ENCODE measurements around the gene DESI2.

Gene DESI2

DNA sequence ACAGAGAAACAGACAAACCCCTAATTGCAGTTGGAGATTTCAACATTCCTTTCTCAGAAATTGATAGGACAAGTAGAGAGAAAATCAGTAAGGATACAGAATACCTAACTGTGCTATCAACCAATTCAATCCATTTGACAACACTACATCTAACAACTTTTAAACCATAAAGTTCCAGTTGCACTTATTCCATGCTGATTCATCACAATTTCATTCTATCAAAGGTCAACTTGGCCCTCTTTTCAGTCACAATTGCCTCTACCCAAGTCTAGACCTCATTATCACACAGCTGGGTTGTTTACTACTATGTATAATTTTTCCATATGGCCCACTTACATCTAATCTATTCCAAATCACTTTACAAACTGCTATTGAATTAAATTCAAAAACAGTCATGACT, 19.8 kb upstream of the DESI2 start:
- Histone ChIP-seq H3K4me1 (ENCODE audit: control insufficient read depth, insufficient read depth, low read depth, low read length) (no peaks in the 10 kb centered on the region), H3K27ac (ENCODE audit: low read length, poor library complexity, severe bottlenecking) (no peak overlapping the region), H2BK12ac (ENCODE audit: low read length in 2 of 2) (no peak overlapping the region), H2BK120ac (ENCODE audit: low read depth, low read length) (no peak overlapping the region), H2BK15ac (ENCODE audit: low read depth, poor library complexity, severe bottlenecking) (no peak overlapping the region), H3K4me2 (ENCODE audit: low read length, poor library complexity, severe bottlenecking) (no peak overlapping the region), H3K79me1 (replicated peaks; ENCODE audit: low read length, poor library complexity, severe bottlenecking) (no peaks in the 10 kb centered on the region), H3K9me3 (ENCODE audit: control insufficient read depth, low read length) (no peaks in the 10 kb centered on the region), H3K18ac (ENCODE audit: low read depth in 1 of 2, low read length in 2 of 2) (no peak overlapping the region), H3K23ac (ENCODE audit: low read length in 2 of 2) (no peak overlapping the region), H3K27me3 (ENCODE audit: control insufficient read depth in 1 of 2, insufficient read depth in 1 of 2, low read length in 2 of 2) (peaks cover 0 to 2% of the 10 kb centered on the region in 2 experiments), H3K4me3 (ENCODE audit: insufficient read depth in 1 of 2, low read depth in 1 of 2, low read length in 2 of 2) (no peak overlapping the region), H3K14ac (ENCODE audit: low read length in 2 of 2) (no peak overlapping the region), H2AFZ (ENCODE audit: low read depth, low read length) (no peak overlapping the region), H4K8ac (ENCODE audit: low read length) (no peak overlapping the region), H2BK5ac (ENCODE audit: low read depth, low read length, poor library complexity, severe bottlenecking) (no peak overlapping the region), H3K4ac (ENCODE audit: low read depth in 1 of 2, low read length in 2 of 2) (no peak overlapping the region), H3K36me3 (ENCODE audit: control insufficient read depth in 1 of 2, insufficient read depth in 2 of 2, low read depth in 1 of 2, low read length in 2 of 2) (no peaks in the 10 kb centered on the region), H4K91ac (ENCODE audit: low read length) (no peak overlapping the region), H3K9ac (ENCODE audit: low read length) (no peak overlapping the region), H2AK5ac (ENCODE audit: low read length, severe bottlenecking) (no peak overlapping the region)
- no peak for DNase-seq

DNA sequence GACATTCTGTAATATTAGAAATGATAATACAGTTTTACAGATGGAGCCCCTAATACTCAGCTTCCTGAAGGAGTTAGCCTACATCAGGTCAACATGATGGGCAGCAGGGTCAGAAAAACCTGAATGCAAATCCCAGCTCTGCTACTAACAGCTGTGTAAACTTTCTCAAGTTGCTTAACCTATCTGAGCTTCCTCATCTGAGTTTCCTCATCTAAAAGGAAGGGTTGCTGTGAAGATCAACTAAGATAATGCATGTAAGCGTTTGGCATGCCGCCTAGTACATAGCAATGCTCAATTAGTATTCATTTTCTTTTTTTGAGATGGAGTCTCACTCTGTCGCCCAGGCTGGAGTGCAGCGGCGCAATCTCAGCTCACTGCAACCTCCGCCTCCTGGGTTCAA, 18.4 kb upstream of the DESI2 start:
- Histone ChIP-seq H2BK15ac (ENCODE audit: low read depth, poor library complexity, severe bottlenecking) (no peak overlapping the region), H2AFZ (ENCODE audit: low read depth, low read length) (no peak overlapping the region), H2BK12ac (ENCODE audit: low read length in 2 of 2) (no peak overlapping the region), H4K8ac (ENCODE audit: low read length) (no peak overlapping the region), H3K23ac (ENCODE audit: low read length in 2 of 2) (no peak overlapping the region), H3K9me3 (ENCODE audit: control insufficient read depth, low read length) (no peaks in the 10 kb centered on the region), H3K4me1 (ENCODE audit: control insufficient read depth, insufficient read depth, low read depth, low read length) (no peaks in the 10 kb centered on the region), H3K27ac (ENCODE audit: low read length, poor library complexity, severe bottlenecking) (no peak overlapping the region), H3K4me2 (ENCODE audit: low read length, poor library complexity, severe bottlenecking) (no peak overlapping the region), H3K79me1 (replicated peaks; ENCODE audit: low read length, poor library complexity, severe bottlenecking) (no peaks in the 10 kb centered on the region), H2BK120ac (ENCODE audit: low read depth, low read length) (no peak overlapping the region), H2AK5ac (ENCODE audit: low read length, severe bottlenecking) (no peak overlapping the region), H4K91ac (ENCODE audit: low read length) (no peak overlapping the region), H3K4me3 (ENCODE audit: insufficient read depth in 1 of 2, low read depth in 1 of 2, low read length in 2 of 2) (no peak overlapping the region), H3K36me3 (ENCODE audit: control insufficient read depth in 1 of 2, insufficient read depth in 2 of 2, low read depth in 1 of 2, low read length in 2 of 2) (no peaks in the 10 kb centered on the region), H2BK5ac (ENCODE audit: low read depth, low read length, poor library complexity, severe bottlenecking) (no peak overlapping the region), H3K14ac (ENCODE audit: low read length in 2 of 2) (no peak overlapping the region), H3K18ac (ENCODE audit: low read depth in 1 of 2, low read length in 2 of 2) (no peak overlapping the region), H3K9ac (ENCODE audit: low read length) (no peak overlapping the region), H3K4ac (ENCODE audit: low read depth in 1 of 2, low read length in 2 of 2) (no peak overlapping the region), H3K27me3 (ENCODE audit: control insufficient read depth in 1 of 2, insufficient read depth in 1 of 2, low read length in 2 of 2) (peaks cover 0 to 5% of the 10 kb centered on the region in 2 experiments)
- no peak for DNase-seq
- WGBS: 88% methylated on average over 5 of the region's 6 CpGs

DNA sequence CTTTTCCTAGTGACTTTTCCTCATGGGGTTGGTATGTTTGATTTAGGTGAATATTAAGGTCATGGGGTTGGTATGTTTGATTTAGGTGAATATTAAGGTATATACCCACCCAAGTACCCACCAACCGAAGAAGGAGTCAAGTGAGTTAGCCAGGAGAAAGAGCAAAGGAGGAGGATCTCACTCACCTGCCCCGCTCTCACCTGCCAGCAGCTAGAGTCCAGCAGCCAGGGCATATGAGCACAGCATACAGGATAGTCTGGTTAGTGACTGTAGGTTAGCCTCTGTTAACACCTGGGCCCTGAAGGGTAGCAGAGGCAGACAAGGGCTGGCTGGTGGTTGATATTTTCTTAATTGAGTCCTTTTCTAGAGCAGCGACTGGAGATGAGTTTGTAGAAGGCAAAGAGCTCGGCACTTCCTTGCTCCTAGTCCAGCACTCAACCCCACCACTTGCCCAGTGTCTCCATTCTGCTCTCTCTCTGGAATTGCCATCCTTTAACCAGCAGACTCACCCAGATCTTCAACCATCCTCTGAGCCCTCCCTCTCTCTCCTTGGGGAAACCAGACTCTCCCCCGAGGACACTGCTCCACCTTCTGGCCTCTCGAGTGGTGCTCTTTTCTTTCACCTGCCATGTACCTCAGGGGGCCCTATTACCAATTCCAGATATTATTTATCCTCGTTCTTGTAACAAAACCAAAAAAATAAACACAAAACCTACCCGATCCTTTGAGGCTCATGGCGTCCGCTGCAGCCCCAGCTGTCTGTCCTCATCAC, 16.3 kb upstream of the DESI2 start:
- 86% methylated on average over 10 of the region's 10 CpGs for WGBS
- Histone ChIP-seq H4K91ac (ENCODE audit: low read length) (no peak overlapping the region), H3K36me3 (ENCODE audit: control insufficient read depth in 1 of 2, insufficient read depth in 2 of 2, low read depth in 1 of 2, low read length in 2 of 2) (no peaks in the 10 kb centered on the region), H3K27ac (ENCODE audit: low read length, poor library complexity, severe bottlenecking) (no peak overlapping the region), H2BK15ac (ENCODE audit: low read depth, poor library complexity, severe bottlenecking) (no peak overlapping the region), H2BK120ac (ENCODE audit: low read depth, low read length) (no peak overlapping the region), H3K23ac (ENCODE audit: low read length in 2 of 2) (no peak overlapping the region), H3K27me3 (ENCODE audit: control insufficient read depth in 1 of 2, insufficient read depth in 1 of 2, low read length in 2 of 2) (peaks cover 0 to 5% of the 10 kb centered on the region in 2 experiments), H2AFZ (ENCODE audit: low read depth, low read length) (no peak overlapping the region), H3K14ac (ENCODE audit: low read length in 2 of 2) (no peak overlapping the region), H2BK5ac (ENCODE audit: low read depth, low read length, poor library complexity, severe bottlenecking) (no peak overlapping the region), H2BK12ac (ENCODE audit: low read length in 2 of 2) (no peak overlapping the region), H3K18ac (ENCODE audit: low read depth in 1 of 2, low read length in 2 of 2) (no peak overlapping the region), H3K9me3 (ENCODE audit: control insufficient read depth, low read length) (no peaks in the 10 kb centered on the region), H2AK5ac (ENCODE audit: low read length, severe bottlenecking) (no peak overlapping the region), H4K8ac (ENCODE audit: low read length) (no peak overlapping the region), H3K4ac (ENCODE audit: low read depth in 1 of 2, low read length in 2 of 2) (no peak overlapping the region), H3K4me3 (ENCODE audit: insufficient read depth in 1 of 2, low read depth in 1 of 2, low read length in 2 of 2) (no peak overlapping the region), H3K4me2 (ENCODE audit: low read length, poor library complexity, severe bottlenecking) (no peak overlapping the region), H3K4me1 (ENCODE audit: control insufficient read depth, insufficient read depth, low read depth, low read length) (no peaks in the 10 kb centered on the region), H3K9ac (ENCODE audit: low read length) (no peak overlapping the region), H3K79me1 (replicated peaks; ENCODE audit: low read length, poor library complexity, severe bottlenecking) (no peaks in the 10 kb centered on the region)
- no peak for DNase-seq

DNA sequence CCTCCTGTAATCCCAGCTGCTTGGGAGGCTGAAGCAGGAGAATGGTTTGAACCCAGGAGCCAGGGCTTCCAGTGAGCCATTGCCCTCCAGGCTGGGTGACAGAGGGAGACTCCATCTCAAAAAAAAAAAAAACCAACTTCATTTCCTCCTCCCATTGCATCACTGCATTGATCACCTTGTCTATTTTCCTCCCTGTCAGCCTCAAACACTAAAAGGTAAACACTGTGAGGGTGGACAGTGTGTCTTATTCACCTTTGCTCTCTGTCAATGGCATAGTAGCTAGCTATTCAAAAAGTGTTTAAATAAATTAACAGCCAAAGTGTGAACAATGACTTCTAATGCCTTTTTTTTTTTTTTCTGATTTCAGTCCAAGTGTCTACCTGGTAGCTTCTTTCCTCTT, 13.4 kb upstream of the DESI2 start:
- H2BK5ac ChIP-seq (ENCODE audit: low read depth, low read length, poor library complexity, severe bottlenecking): no peak overlapping the region
- no peak overlapping the region for H3K9ac ChIP-seq (ENCODE audit: low read length)
- no peak overlapping the region for H4K8ac ChIP-seq (ENCODE audit: low read length)
- no peak overlapping the region for H2AFZ ChIP-seq (ENCODE audit: low read depth, low read length)
- no peak for DNase-seq
- no peak overlapping the region for H2BK12ac ChIP-seq (ENCODE audit: low read length in 2 of 2)
- no peak overlapping the region for H4K91ac ChIP-seq (ENCODE audit: low read length)
- no peaks in the 10 kb centered on the region for H3K79me1 ChIP-seq (replicated peaks; ENCODE audit: low read length, poor library complexity, severe bottlenecking)
- no peak overlapping the region for H2AK5ac ChIP-seq (ENCODE audit: low read length, severe bottlenecking)
- H3K18ac ChIP-seq (ENCODE audit: low read depth in 1 of 2, low read length in 2 of 2): no peak overlapping the region
- no peak overlapping the region for H3K4me3 ChIP-seq (ENCODE audit: insufficient read depth in 1 of 2, low read depth in 1 of 2, low read length in 2 of 2)
- H3K4me1 ChIP-seq (ENCODE audit: control insufficient read depth, insufficient read depth, low read depth, low read length): no peaks in the 10 kb centered on the region
- no peak overlapping the region for H3K4me2 ChIP-seq (ENCODE audit: low read length, poor library complexity, severe bottlenecking)
- no peak overlapping the region for H3K27ac ChIP-seq (ENCODE audit: low read length, poor library complexity, severe bottlenecking)
- H2BK15ac ChIP-seq (ENCODE audit: low read depth, poor library complexity, severe bottlenecking): no peak overlapping the region
- no peak overlapping the region for H3K4ac ChIP-seq (ENCODE audit: low read depth in 1 of 2, low read length in 2 of 2)
- no peaks in the 10 kb centered on the region for H3K36me3 ChIP-seq (ENCODE audit: control insufficient read depth in 1 of 2, insufficient read depth in 2 of 2, low read depth in 1 of 2, low read length in 2 of 2)
- peaks cover 3% of the 10 kb centered on the region for H3K9me3 ChIP-seq (ENCODE audit: control insufficient read depth, low read length)
- no peak overlapping the region for H3K14ac ChIP-seq (ENCODE audit: low read length in 2 of 2)
- no peak overlapping the region for H3K23ac ChIP-seq (ENCODE audit: low read length in 2 of 2)
- H3K27me3 ChIP-seq (ENCODE audit: control insufficient read depth in 1 of 2, insufficient read depth in 1 of 2, low read length in 2 of 2): peaks cover 0 to 5% of the 10 kb centered on the region in 2 experiments
- no peak overlapping the region for H2BK120ac ChIP-seq (ENCODE audit: low read depth, low read length)
